Loucy (cell line): ENCODE data around the gene PRMT2.

Experiments used
- H2AFZ ChIP-seq: fragments of 200-600 bp; sonication (generic); 2 replicates; pipeline ENCODE4 v1.6.0; 2016; ENCODE audit warnings: antibody characterized with exemption, mild to moderate bottlenecking, low read length, moderate library complexity
- H3F3A ChIP-seq: fragments of 200-600 bp; 2 replicates; pipeline ENCODE4 v1.6.0; 2016; ENCODE audit warnings: antibody characterized with exemption, low read depth, mild to moderate bottlenecking
- H3K27me3 ChIP-seq: fragments of 200-600 bp; sonication (generic); 2 replicates; pipeline ENCODE4 v1.6.1; 2014; ENCODE audit warnings: low read length, mild to moderate bottlenecking; ENCODE audit not compliant: insufficient read depth, poor library complexity, severe bottlenecking
- H3K36me3 ChIP-seq: fragments of 200-600 bp; sonication (generic); 2 replicates; pipeline ENCODE4 v1.6.1; 2016; ENCODE audit warnings: low read length; ENCODE audit not compliant: insufficient read depth
- H3K4me1 ChIP-seq: fragments of 200-600 bp; sonication (generic); 2 replicates; pipeline ENCODE4 v1.5.1; 2014; ENCODE audit warnings: low read length, mild to moderate bottlenecking; ENCODE audit not compliant: insufficient read depth, poor library complexity, severe bottlenecking
- H3K4me2 ChIP-seq: fragments of 200-600 bp; sonication (generic); 2 replicates; pipeline ENCODE4 v1.6.0; 2014; ENCODE audit warnings: antibody characterized with exemption, low read length, low read depth, mild to moderate bottlenecking; ENCODE audit not compliant: poor library complexity, severe bottlenecking
- H3K4me3 ChIP-seq: fragments of 200-600 bp; sonication (generic); 2 replicates; pipeline ENCODE4 v1.5.1; 2014; ENCODE audit warnings: low read length, mild to moderate bottlenecking, mixed read lengths; ENCODE audit not compliant: poor library complexity, severe bottlenecking
- H3K79me2 ChIP-seq: fragments of 200-600 bp; sonication (generic); 2 replicates; pipeline ENCODE4 v1.6.1; 2014; ENCODE audit warnings: low read length; ENCODE audit not compliant: insufficient read depth
- H3K9ac ChIP-seq: fragments of 200-600 bp; sonication (generic); 2 replicates; pipeline ENCODE4 v1.6.0; 2014; ENCODE audit warnings: mild to moderate bottlenecking, low read depth, low read length, moderate library complexity; ENCODE audit not compliant: poor library complexity, severe bottlenecking
- H3K9me2 ChIP-seq: fragments of 200-600 bp; sonication (generic); replicated peaks from 2 replicates; pipeline ENCODE4 v1.6.1; 2016; ENCODE audit warnings: low read depth, low read length, mixed read lengths
- H3K9me3 ChIP-seq: fragments of 200-600 bp; sonication (generic); 2 replicates; pipeline ENCODE4 v1.6.1; 2014; ENCODE audit warnings: mild to moderate bottlenecking, antibody characterized with exemption, low read length, low read depth; ENCODE audit not compliant: insufficient read depth
- H4K20me1 ChIP-seq: fragments of 200-600 bp; sonication (generic); 2 replicates; pipeline ENCODE4 v1.6.0; 2014; ENCODE audit warnings: antibody characterized with exemption, low read length, mild to moderate bottlenecking; ENCODE audit not compliant: insufficient read depth, poor library complexity, severe bottlenecking
- EZH2phosphoT487 ChIP-seq: fragments of 200-600 bp; IDR thresholded peaks from 2 replicates; pipeline ENCODE4 v1.6.1; 2018; ENCODE audit warnings: antibody characterized with exemption, mild to moderate bottlenecking, moderate library complexity, borderline replicate concordance
- TF ChIP-seq, protein P1 (sequence below): fragments of 200-600 bp; sonication (generic); conservative IDR thresholded peaks from 2 replicates; pipeline ENCODE4 v1.5.1; 2014; ENCODE audit warnings: mild to moderate bottlenecking, antibody characterized with exemption, low read length

PRMT2 gene

DNA sequence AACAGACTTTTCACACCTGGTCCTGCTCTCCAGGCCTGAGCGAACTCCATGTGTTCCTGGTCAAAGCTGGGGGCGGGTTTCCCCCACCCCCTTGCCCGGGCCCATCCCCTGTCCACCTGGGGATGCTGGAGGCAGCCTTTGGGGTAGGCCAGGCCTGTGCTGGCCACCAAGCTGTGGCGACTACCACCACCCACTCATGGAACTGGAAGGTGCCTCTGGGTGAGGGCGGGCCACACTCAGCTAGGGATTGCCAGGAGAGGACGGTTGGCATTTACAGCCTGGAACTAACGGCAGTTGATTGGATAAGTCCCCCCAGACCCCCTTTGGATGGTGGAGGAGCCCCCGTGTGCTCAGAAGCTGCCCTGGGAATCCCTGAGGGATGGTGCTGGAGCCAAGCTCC is 38.4 kb upstream of the PRMT2 start:
- H3K9me3 ChIP-seq, result peaks cover 19% of the 10 kb centered on the region; the same call in 1 of the 2 replicates
- no peaks in the 10 kb centered on the region for H3F3A ChIP-seq
- no peak overlapping the region for H3K4me2 ChIP-seq
- no peaks in the 10 kb centered on the region for H3K36me3 ChIP-seq
- no peaks in the 10 kb centered on the region for H3K9me2 ChIP-seq
- H3K4me1 ChIP-seq, result peaks cover 5% of the 10 kb centered on the region
- H3K79me2 ChIP-seq, result no peaks in the 10 kb centered on the region
- H3K27me3 ChIP-seq, result no peaks in the 10 kb centered on the region
- no peak overlapping the region for H3K4me3 ChIP-seq
- no peak overlapping the region for H2AFZ ChIP-seq
- H3K9ac ChIP-seq, result no peak overlapping the region
- H4K20me1 ChIP-seq, result no peaks in the 10 kb centered on the region
- no peak for TF ChIP-seq EZH2phosphoT487
- TF ChIP-seq, protein P1, sequence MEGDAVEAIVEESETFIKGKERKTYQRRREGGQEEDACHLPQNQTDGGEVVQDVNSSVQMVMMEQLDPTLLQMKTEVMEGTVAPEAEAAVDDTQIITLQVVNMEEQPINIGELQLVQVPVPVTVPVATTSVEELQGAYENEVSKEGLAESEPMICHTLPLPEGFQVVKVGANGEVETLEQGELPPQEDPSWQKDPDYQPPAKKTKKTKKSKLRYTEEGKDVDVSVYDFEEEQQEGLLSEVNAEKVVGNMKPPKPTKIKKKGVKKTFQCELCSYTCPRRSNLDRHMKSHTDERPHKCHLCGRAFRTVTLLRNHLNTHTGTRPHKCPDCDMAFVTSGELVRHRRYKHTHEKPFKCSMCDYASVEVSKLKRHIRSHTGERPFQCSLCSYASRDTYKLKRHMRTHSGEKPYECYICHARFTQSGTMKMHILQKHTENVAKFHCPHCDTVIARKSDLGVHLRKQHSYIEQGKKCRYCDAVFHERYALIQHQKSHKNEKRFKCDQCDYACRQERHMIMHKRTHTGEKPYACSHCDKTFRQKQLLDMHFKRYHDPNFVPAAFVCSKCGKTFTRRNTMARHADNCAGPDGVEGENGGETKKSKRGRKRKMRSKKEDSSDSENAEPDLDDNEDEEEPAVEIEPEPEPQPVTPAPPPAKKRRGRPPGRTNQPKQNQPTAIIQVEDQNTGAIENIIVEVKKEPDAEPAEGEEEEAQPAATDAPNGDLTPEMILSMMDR, result no peak

DNA sequence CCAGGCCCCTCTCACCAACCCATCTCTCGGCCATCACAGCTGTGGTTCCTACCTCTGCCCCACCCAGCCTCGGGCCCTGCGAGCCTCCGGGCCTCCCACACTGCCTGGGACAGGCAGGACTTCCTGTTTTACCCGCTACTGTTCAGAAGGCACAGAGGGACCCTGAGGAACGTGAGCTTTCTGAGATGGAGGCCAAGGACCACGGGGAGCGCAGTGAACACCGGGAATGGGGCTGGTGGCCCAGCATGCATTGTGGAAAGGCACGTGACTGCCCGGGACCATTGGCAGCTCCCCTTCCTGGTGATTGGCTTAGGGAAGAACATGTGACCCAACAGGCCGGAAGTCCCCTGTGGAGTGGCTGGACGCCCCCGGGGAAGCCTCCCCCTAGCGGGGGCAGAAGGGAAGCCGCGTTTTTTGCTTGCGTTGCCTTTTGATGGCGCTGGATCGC is 37.6 kb upstream of the PRMT2 start:
- Histone ChIP-seq H3K36me3 (no peaks in the 10 kb centered on the region), H3K4me2 (no peak overlapping the region), H4K20me1 (no peaks in the 10 kb centered on the region), H3K4me1 (peaks cover 5% of the 10 kb centered on the region), H3K9me3 (peaks cover 19% of the 10 kb centered on the region; the same call in 1 of the 2 replicates), H3K79me2 (no peaks in the 10 kb centered on the region), H3K9me2 (no peaks in the 10 kb centered on the region), H3K9ac (no peak overlapping the region), H3K27me3 (no peaks in the 10 kb centered on the region), H2AFZ (no peak overlapping the region), H3K4me3 (no peak overlapping the region), H3F3A (no peaks in the 10 kb centered on the region)
- TF ChIP-seq EZH2phosphoT487, result no peak
- TF ChIP-seq, protein P1, result no peak

DNA sequence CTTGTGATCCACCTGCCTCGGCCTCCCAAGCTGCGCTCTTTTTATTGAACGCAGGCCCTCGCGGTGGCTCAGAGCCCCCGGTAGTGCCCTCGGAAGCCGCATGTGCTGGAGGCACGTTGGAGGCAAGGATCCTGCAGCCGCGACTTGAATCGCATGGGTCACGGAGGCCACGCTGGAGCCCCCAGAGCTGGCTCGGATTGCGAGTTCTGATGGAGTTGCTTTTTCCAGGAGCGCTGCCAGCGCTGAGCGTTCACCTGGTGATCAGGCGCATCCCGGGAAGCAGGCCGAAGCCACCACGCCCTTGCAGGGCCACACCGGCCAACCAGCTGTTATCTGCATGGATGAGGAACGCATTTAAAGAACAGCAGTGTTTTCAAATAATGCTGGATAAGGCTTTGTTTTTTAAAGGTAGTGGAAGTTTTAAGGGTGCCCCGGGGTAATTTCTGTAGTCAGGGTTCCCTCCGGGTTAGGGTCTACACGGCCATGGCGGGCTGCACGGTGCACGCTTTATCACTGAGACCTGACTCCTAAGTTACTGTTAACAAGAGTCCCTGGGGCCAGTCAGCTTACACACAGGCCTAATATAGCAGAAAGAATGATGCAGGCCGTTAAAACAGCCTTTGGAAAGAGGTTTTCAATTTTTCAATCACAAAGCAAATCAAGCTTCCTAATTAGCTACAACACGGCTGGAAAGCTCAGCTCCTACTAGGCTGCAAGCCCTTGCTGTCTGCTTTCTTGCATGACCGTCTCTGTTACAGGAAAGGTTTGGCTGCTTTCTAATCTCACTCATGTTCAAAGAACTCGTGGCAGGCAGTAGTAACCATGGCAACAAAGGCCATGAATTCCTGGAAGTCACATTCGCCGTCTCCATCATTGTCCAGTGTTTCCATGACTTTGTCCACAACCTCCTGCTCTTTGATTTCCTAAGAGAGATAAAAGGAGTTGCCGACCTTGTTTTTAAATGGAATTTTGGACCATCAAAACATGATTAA is 36.6 kb upstream of the PRMT2 start:
- Histone ChIP-seq H3K79me2 (no peaks in the 10 kb centered on the region), H4K20me1 (no peaks in the 10 kb centered on the region), H3K36me3 (no peaks in the 10 kb centered on the region), H3K9ac (no peak overlapping the region), H3K9me2 (no peaks in the 10 kb centered on the region), H3F3A (no peaks in the 10 kb centered on the region), H3K4me3 (no peak overlapping the region), H2AFZ (no peak overlapping the region), H3K4me2 (no peak overlapping the region), H3K9me3 (peaks cover 12% of the 10 kb centered on the region; the same call in 1 of the 2 replicates), H3K27me3 (no peaks in the 10 kb centered on the region), H3K4me1 (peaks cover 8% of the 10 kb centered on the region)
- TF ChIP-seq EZH2phosphoT487, result no peak
- TF ChIP-seq, protein P1, result no peak
